Measurements from ENCODE around the gene CCDC178. TPM values are rescaled to one million over a fixed set of nuclear protein-coding genes. Genes with fewer than 3 reads are reported as not detected.

Gene CCDC178
- total RNA-seq, 1 experiment from 2014 or later, result not detected

Other genes starting within 250 kb of the CCDC178 start
- gene ASXL3, start 137.5 kb upstream of the CCDC178 start, total RNA-seq (2014; rRNA removed; shearing (Covaris generic)), result 0.07 and 0.63 TPM in 2 replicates